Jurkat, Clone E6-1 (cell line): ENCODE data around the gene ZNHIT1.
"Not testable (repeated sequence)": the region's sequence is repeated elsewhere in the genome, so short reads cannot be mapped to it uniquely, and the experiment has no call there.

Experiments
- DNase-seq: peaks from one replicate; pipeline ENCODE4 v3.0.0-alpha.2; 2011; ENCODE audit warnings: low read depth, low spot score
- H3K4me3 ChIP-seq: 2 replicates; pipeline ENCODE4 v1.5.1; 2011; ENCODE audit warnings: mild to moderate bottlenecking, low read length, control low read depth, moderate library complexity

The ZNHIT1 gene

DNA sequence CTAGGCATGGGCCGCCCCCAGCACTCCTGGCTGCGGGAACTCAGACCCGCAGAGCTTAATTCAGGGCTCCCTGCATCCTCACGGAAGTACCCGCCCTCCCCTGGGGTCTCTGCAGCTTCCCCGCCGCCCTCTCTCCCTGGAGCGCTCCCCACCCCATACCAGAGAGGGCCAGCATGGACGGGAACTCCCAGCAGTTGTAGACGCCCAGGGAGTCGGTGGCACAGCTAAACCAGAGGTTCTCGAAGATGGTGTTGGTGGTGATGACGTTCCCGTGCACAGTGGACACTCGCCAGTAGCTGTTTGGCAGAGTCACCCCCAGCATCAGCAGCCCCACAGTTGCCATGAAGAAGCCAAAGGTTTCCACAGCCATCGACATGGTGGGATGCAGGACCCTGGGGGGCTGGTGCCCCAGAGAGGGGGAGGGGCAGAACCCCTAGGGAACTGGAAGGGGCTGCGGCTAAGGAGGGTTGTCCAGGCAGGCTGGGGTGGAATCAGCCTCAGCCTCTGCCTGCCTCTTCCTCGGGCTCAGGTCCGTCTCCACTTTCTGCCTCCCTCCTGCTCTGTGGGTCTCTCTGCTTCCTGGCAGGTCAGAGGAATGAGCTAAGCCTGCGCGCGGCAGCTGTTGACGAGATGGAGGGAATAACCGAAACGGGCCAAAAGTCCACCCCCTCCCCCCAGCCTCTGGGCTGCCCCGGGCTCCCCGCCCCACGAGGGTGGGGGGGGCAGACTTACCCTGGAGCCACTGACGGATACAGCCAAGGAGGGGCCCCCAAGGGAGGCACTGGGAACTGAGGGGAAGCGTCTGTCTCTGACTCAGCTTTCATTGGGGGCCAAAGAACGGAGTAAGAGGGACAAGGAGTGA is 19.5 kb downstream of the ZNHIT1 start, which contains the start of gene CLDN15:
TSS of gene CLDN15 (minus strand) at position 597 of the 862 bp plus-strand sequence. CDS start at position 376, 221 bp downstream.
- H3K4me3 ChIP-seq, result no peak within 1 kb of the TSS
- no peak for DNase-seq

DNA sequence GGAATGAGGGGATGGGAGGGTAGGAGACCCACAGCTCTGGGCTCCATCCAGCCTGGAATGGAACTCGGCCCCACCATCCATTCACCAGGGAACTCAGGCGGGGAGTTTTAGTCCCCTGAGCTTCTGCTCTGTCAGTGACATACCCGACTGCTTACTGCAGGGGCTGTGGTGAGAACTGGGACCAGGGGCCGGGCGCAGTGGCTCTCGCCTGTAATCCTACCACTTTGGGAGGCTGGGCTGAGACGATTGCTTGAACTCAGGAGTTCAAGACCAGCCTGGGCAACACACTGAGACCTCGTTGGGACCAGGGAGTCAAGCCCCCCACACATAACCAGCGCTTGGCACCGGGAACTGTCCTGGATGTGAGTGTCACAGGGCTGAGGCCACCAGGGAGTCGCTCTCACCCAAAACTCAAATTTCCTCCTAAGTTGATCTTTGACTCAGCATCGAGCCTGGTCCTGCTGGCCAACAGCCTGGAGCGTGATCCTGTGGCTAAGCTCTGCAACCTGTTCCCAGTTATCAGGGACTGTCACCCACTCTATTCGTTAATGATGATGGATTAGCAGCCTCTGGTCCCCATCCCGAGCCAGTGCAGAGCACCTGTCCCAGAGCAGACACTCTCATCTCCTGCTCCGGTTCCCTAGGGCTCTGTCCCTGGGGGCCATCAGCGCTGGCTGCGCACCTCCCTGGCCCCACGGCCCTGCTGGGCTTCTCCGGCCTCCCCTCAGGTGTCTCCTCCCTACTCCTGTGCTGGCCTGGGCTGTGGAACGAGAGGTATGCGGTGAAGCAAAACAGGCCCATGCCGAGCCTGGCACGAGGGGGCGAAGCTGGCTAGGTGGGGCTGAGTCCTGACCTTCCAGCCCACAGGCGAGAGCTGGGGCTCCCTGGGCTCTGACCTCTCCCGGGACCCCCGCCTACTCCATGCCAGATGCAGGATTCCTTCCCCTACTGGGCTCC is 20.5 kb downstream of the ZNHIT1 start:
- no peak for DNase-seq
- no peak overlapping the region for H3K4me3 ChIP-seq

DNA sequence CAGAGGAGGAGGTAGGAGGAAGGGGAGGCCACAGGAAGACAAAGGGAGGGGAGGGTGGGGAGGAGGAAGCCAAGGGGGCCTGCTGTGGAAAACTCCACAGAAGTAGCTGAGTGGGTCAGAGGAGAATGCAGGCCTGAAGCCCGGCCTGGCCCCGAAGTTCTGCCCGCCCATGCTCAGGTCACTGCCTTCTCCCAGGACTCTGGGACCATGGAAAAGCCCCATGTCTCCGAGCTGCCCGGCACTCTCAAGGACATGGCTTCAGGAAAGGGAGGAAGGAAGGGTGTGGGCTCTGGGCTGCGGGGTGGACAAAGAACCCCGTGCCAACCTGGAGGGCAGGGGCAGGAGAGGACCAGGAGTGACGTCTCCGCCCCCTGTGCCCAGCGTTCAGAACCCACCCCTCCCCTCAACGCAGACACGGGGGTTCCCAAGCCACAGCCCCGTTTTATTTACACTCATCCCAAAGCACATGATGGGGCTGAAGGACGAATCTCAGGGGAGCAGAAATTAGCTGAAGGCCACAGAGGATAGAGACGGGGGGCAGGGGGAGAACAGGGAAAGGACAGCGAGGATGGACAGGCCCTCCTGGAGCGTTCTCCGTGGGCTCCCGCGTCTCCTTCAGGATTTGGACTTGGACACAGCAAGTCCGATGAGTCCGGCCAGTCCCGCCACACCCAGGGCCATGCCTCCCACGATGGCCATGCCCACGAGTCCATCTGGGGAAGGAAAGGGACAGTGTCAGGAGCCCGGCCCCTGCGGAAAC is 21.4 kb downstream of the ZNHIT1 start:
- H3K4me3 ChIP-seq, result no peak overlapping the region
- DNase-seq, result no peak

DNA sequence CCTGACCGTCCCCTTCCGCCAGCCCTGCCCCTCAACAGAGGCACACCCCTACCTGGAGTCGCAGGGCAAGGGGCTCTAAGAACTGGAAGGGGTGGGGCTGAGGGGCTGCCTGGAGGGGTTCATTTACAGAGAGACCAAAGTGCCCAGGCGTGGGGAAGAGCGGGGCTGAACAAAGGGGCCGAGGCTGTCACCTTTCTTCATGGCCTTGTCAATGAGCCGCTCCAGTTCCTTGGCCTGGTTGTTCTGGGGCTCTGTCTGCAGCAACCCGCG is 21.9 kb downstream of the ZNHIT1 start:
- no peak for DNase-seq
- no peak overlapping the region for H3K4me3 ChIP-seq

DNA sequence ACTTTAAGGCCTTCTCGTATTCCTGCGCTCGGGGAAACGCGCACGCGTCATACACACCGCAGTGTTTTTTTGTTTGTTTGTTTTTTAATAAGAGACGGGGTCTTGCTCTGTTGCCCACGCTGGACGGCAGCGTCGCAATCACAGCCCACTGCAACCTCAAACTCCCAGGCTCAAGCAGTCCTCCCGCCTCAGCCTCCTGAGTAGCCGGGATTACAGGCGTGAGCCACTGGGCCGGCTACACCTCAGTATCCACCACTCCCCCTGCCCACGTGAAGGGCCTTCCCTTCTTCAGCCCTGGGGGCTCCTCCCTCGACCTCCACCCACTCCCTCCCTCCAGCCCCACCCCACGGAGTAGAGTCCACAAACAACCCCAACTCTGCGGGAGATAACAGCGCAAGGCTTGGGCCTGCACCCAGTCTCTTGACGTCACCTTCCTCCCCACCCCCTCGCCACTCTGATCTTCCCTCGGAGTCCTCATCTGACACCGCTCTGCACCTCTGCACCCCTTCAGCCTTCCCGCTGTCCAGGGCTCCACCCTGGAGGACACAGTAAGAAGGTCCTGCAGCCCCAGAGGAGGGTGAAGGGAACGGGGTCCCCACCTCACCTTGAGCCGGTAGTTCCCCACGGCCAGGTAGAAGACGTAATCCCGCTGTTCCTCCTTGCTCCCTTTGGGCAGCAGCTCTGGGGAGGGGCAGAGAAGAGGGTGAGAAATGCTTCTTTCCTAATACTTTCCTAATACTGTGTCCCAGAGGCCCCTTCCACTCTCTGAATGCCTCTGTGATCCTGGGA is 22.5 kb downstream of the ZNHIT1 start:
- DNase-seq, result no peak
- no peak overlapping the region for H3K4me3 ChIP-seq

DNA sequence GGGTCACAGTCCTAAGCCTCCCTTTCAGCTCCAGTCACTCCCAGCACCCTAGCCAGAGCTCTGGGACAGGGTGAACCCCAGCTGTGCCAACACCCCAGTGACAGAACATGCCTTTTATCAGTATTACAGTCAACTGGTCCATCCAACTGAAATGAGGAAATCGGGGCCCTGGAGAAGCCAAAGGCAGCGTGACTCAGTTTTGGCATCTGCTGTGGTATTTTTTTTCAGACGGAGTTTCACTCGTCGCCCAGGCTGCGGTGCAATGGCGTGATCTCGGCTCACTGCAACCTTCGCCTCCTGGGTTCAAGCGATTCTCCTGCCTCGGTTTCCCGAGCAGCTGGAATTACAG is 23.0 kb downstream of the ZNHIT1 start:
- no peak overlapping the region for H3K4me3 ChIP-seq
- no peak for DNase-seq

DNA sequence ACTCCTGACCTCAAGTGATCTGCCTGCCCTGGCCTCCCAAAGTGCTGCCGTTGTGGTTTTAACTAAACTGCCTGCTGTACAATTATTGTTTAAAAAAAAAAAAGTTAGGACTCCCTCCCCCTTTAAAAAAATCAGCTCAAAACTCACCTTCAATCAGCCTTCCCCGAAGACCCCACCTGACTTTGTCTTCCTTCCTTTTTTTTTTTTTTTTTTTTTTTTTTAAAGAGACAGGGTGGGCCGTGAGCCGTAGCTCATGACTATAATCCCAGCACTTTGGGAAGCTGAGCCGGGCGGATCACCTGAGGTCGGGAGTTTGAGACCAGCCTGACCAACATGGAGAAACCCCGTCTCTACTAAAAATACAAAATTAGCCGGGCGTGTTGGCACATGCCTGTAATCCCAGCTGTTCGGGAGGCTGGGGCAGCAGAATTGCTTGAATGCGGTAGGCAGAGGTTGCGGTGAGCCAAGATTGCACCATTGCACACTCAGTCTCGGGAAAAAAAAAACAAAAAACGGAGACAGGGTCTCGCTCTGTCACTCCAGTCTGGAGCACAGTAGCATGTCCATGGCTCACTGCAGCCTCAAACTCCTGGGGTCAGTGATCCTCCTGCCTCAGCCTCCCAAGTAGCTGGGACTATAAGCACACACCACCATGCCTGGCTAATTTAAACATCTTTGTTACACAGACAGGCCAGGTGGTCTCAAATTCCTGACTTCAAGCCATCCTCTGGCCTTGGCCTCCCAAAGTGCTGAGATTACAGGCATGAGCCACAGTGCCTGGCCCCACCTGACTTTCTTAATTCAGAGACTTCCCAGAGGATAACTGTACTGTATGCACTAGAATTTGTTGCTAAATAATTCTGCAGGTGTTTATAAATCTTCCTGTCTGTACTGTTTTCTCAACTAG is 23.7 kb downstream of the ZNHIT1 start:
- H3K4me3 ChIP-seq, result no peak overlapping the region
- no peak for DNase-seq

DNA sequence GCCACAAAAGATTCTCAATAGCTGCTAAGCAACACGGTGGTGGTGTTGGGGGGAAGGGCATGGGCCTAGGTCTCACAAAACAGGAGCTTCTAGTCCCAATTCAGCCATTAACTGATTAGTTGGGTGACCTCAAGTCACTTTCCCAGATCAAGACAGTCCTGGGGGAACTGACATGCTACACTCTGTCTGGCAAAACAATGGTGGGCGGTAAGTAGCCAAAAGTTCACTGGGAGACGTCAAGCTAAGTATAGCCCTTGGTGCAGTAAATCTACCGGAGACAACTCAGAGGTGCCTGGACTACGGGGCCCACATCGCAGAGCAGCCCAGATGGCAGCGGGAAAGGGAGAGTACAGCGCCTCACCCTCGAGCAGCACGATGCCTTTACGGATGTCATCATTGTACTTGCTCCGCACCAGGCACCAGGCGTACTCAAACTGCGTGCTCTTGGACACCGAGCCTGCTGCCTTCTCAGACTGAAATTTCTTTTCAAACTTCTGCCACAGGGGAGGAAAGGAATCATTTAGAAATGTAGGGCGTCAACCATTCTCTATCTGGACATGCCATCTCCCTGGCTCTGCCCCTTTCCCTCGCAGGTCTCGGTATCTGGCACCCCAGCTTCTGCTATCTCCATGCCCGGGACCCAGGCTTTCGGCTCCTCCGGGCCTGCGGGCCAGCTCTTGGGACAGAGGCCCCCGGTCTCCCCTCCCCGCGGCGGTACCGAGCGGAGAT is 25.8 kb downstream of the ZNHIT1 start:
- DNase-seq, result no peak
- peak overlapping the region; percentile 99 for H3K4me3 ChIP-seq

DNA sequence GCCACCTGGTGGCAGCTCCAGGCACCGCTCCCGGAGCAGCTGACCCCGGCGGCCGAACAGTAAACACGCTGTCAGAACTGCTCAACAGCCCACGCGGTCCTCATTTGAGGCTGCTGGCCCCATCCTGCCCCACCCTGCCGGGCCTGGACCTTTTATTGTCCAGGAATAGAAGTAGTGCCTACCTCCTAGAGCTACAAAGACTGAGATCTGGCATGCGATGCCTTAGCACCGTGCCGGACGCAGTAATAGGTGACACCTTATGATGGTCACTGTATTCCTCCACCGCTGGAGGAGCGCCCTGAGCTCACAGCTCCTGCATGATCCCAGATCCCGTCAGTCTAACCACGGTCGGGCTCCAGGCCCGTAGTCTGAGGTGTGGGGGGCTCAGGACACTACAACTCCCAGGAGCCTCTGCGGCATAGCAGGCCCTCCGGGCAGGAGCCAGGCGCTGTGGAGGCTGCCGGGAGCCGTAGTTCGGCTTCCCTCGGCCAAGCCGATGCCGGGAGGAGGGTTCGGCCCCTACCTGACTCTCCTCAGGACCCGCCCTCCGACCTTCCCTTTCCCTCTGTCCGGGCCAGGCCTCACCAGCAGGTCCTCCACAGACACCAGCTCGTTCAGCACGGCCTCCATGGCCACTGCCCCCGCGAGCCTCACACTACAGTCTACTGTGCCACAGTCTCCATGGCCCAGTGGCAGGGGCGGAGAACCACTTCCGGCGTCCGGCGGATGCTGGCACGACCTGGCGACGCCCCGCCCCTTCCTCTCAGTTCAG is 26.6 kb downstream of the ZNHIT1 start, which contains the start of gene FIS1:
TSS of gene FIS1 (minus strand) at position 707 of the 772 bp plus-strand sequence. CDS start at position 630, 77 bp downstream.
- DNase-seq, result peak; percentile 83
- peak within 1 kb of the TSS; percentile 99 for H3K4me3 ChIP-seq

DNA sequence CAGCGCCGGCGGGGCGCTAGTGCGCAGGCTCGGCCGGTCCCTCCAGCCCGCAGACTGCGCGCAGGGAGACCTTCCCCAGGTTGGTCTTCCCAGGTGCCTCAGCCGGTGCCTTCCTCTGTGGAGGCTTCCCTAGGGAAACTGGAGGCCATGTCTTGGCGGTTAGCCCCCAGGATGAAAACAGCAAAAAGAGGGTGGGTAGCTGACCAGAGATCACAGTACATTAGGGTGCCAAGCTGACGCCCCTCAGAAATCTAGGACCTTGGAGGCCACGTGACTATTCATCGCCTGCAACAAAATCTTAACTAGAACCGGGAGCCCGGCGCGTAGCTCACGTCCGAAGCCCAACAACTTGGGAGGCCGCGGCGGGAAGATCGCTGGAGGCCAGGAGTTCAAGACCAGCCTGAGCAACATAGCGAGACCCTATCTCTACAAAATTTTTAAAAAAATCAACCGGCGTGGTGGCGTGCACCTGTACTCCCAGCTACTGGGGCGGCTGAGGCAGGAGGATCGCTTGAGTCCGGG is 27.2 kb downstream of the ZNHIT1 start:
- DNase-seq, result no peak
- peak overlapping the region; percentile 99 for H3K4me3 ChIP-seq

DNA sequence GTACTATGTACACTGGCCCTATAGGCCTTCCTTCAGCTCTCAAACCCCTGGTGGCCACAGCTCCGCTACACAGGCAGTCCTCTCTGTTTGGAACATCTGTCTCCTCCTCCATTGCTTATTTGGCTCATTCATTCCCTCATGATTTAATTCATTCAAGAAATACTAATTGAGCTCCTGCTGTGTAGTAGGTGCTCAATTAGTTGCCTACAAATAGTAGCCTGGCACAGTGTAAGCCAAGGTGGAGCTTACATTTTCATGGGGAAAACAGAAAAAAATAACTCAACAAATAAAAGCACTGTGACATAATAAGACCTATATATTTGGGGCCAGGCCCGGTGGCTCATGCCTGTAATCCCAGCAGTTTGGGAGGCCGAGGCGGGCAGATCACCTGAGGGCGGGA is 30.3 kb downstream of the ZNHIT1 start:
- no peak overlapping the region for H3K4me3 ChIP-seq
- DNase-seq, result no peak

DNA sequence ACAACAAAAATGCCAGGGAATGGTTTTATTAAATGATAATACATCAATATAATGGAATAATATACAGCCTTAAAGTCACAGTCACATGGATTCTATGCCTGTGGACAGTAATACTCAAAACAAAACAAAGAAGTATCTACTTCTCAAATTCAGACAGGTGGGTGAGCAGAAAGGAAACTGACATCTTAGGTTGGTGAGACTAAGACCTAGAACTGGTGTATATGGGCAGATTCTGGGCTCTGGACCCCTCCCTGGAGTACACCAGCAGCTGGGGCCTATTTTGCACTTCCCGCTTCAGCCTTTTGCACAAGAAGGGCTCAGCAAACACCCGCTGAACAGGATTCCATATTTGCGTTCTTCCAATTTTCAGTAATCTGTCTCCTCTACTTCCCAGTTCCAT is 32.4 kb downstream of the ZNHIT1 start:
- no peak for DNase-seq
- H3K4me3 ChIP-seq, result no peak overlapping the region

DNA sequence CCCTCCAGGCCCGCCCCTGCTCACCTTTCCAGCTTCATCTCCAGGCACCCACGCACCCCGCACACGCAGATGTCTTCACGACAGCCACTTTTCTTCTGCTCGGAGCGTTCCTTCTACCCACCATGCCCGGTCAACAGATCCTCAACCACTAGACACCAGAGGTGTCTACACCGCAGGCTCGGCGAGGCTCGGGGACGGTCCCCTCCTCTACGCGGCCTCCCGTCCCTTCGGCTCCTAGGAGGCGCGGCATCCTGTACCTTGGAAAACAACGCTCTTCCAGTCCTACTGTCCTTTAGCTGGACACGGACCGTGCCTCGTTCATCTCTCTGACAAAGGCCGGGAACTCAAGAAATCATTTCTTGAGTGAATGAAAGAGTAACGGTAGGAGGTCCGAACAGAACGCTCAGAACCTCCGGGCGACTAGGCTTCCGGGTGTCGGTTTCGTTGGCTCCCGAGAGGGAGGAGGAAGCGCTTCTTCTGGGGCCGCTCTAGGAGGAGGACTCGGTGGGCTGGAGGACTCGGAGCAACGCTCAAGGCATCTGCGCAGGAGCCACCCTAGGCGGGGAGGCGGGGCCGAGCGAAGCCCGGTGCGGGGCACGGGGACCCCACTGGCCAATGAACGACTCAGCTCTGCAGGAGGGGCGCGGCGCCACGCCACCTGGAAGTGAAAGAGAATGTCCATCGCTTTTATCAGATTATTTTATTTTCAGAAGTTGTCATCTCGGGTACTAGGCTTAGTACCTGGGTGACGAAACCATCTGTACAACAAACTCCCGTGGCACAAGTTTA is 34.1 kb downstream of the ZNHIT1 start:
- peak overlapping the region; percentile 79 for H3K4me3 ChIP-seq
- peak; percentile 94 for DNase-seq

DNA sequence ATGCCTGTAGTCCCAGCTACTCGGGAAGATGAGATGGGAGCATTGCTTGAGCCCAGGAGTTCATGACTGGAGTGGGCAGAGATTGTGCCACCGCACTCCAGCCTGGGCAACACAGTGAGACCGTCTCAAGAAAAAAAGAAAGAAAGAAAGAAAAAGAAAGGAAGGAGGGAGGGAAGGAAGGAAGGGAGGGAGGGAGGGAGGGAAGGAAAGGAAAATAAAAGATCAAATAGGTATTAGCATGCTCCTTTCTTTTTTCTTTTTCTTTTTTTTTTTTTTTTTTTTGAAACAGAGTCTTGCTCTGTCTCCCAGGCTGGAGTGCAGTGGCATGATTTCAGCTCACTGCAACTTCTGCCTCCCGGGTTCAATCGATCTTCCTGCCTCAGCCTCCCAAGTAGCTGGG is 35.2 kb downstream of the ZNHIT1 start:
- H3K4me3 ChIP-seq, DNase-seq: not testable (repeated sequence)

DNA sequence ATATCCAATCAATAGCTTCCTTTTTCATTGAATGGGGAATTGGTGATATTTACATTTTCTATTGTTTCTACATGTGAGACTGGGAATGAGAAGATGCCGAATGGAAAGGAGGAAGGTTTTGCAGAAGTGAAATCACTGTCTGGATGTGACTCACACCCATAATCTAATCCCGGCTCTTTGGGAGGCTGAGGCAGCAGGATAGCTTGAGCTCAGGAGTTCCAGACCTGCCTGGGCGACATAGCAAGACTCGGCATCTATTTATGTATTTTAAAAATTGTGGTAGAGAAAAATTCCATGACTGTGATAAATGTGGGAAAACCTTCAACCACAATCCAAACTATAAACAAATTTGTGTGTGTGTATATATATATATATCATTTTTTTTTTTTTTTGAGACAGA is 37.8 kb downstream of the ZNHIT1 start:
- no peak for DNase-seq

More for the DNA sequence above, 37.8 kb downstream of the ZNHIT1 start:
- H3K4me3 ChIP-seq, result no peak overlapping the region
